Fibroblast of skin of back (primary cell): ENCODE results near the gene ZCCHC24. TPM values are rescaled to one million over a fixed set of nuclear protein-coding genes. Genes with fewer than 3 reads are reported as not detected.

Experiments
- DNase-seq: peaks from one replicate; pipeline ENCODE4 v3.0.0-alpha.2; 2013
- polyA plus RNA-seq, 2 experiments: library from polyadenylated mRNA; unstranded; fragments of 120-200 nt; gene quantifications; one replicate each; pipeline ENCODE4 v1.2.1, GENCODE V29; 2013; ENCODE audit not compliant: insufficient read length in 2 of 2

Gene ZCCHC24
- polyA plus RNA-seq (2013, experiment 1 of 2; ENCODE audit: insufficient read length): 45.0 TPM
- polyA plus RNA-seq (2013, experiment 2 of 2; ENCODE audit: insufficient read length): 55.9 TPM

- DNase-seq: peak; percentile 100
These were observed at the start of gene ZCCHC24 for GRCh38 chr10:79445161-79445976. ZCCHC24 (minus strand) TSS chr10:79445624; CDS start chr10:79445440, 184 bp downstream.

GRCh38 chr10:79493806-79494205 is 48.4 kb upstream of the ZCCHC24 start:
- no peak for DNase-seq

DNA sequence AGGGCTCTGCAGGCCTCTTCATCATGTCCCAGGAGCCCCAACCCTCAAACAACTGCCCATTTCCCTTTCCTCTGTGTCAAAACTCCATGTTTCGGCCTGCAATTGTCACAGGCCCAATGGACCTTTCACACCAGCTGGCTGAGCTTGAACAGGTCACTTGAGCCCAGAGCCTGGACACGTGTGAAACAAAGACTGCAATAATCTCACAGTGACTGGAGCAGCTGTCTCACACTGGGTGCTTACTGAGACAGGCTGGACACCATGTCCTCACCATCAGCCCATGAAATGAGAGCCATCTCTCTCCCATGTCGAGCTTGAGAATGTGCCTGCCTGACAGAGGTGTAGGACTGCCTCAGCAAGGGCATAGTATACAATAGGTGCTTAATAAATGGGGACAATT is 47.4 kb upstream of the ZCCHC24 start:
- DNase-seq: no peak

GRCh38 chr10:79492256-79492655 is 46.8 kb upstream of the ZCCHC24 start:
- no peak for DNase-seq

DNA sequence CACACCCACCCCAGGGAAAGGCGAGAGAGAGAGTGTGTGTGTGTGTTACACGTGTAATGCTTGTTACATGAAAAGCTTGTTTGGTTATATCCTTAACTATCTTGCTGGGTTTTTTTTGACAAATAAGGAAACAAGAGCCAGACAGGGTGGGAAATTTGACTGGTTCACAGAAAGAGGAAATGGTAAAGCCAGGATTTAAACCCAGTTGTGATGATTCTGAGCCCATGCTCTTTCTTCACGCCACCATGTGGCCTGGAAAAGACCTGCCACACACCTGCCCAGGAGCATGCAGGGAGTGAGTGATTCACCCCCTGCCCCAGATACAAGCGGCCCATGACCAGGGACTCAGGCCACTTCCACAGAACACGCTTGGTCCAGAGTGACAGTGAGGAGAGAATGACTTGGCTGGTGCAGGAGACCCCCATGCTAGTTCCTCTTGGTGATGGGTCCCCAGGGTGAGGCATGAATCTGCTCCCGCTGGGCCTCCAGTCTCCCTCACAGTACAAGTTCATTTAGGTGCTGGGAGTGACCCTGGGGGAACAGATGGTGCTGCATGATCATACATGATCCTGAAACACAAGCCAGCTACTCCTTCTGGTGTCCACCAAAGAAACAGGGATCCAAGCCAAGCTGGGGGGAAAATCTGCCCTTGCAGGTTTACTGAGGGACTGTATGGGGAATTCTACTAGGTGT is 45.9 kb upstream of the ZCCHC24 start:
- DNase-seq: no peak

DNA sequence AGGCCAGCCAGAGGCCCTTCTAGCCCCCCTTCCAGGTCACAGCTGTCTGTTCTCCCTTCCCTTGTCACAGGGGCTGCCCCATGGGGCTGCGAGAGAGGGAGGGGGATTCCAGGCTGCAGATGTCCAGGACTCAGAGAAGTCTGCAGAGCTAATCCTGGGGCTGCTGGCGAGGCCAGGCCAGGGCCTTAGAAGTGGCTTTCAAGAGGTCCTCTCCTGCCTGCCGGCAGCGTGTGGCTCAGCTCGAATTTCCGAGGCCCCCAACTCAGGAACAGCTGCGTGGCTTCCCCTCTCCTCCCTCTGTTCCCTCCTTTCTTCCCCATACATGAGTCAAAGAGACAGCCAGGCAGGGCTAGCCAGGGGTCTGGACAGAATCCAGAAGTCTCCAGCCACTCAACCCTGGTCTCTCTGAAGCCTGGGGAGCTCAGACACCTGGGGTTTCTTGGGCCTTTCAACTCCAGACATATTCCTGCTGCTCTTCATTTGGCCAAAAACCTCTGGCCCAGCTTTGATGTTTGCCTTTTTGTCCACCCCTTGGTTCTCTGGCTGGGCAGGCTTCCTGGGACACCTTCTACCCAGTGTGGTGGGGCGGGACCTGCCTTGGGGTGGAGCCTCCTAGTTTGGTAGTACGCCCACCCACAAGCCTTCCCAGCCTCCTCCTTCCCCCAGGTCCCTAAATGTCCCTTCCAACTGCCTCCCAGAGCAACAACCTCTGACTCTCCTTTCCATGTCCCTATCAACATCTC is 45.1 kb upstream of the ZCCHC24 start:
- peak; percentile 43 for DNase-seq

DNA sequence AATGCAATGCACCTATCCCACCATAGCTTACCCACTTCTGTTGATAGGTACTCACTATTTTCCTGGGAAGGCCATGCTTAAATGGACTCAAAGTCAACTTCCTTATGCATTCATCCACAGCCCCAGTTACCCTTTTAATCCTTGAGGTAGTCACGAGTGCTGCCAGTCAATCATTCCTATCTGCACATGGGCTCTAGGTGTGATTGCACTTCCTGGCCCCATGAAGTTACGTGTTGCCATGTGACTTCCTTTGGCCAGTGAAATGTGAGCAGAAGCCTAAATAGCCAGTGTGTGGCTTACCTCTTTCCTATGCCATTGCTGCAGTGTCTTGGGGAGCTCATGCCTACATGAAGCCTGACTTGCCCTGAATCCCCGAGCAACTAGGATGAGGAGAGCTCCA is 43.4 kb upstream of the ZCCHC24 start:
- DNase-seq: no peak

GRCh38 chr10:79488336-79488735 is 42.9 kb upstream of the ZCCHC24 start:
- DNase-seq: peak; percentile 95

DNA sequence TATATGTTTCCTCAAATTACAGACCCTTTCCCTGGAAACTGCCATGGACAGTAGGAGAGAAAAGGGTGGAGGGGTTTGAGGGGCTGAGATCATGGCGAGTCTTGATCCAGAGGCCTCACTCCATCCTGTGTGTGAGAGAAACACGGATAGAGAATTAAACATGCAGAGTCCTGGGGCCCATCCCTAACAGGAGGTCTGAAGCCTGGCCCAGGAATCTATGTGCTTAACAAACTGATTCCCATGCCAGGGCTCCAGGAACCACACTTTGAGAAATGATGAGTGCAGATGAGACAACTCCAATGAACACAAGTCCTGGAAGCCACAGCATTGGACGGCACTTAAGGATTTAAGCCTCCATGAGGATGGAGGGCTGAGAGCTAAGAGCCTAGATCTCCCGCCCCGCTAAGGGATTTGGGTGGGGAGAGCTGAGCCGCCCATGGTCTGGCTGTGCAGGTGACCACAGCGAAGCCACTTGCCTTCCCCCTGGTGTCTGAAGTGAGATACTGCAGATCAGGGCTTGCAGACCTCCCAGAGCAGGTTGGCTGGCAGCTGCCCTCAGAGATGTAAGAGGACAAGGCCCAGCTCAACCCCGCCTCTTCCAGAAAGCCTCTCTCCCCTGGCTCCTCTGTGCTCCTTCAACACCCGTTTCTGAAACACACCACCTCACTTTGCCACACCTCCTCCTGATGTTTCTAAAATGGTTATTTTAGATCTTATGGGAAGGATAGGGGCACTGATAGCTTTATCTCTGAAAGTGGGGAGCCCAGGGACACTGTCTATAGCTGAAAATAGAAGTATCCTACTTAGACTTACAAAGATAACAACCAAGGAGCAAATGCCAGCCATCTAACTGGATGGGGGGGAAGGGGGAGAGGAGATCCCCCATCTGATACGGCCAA is 42.1 kb upstream of the ZCCHC24 start:
- DNase-seq: peak; percentile 62

- DNase-seq: no peak
These were observed 39.1 kb upstream of the ZCCHC24 start for GRCh38 chr10:79484476-79484875.

DNA sequence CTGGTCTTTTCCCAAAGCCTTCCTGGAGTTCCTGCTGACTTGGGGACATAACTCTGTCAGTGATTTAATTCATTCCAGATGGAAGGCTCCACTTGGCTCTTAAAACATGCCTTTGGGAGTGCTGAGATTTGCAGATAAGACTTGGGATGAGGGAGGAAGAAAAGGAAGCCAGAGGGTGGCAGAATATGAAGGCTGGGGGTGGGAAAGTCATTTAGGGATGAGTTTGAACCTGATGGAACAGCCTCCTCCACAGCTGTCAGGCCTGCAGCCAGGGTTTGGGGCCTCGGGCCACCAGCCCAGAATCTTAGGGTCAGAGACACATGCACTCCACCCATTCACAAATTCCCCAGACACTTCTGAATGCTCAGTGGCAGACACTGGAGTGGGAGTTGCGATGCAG is 38.5 kb upstream of the ZCCHC24 start:
- DNase-seq: peak; percentile 91

GRCh38 chr10:79483299-79483698 is 37.9 kb upstream of the ZCCHC24 start:
- DNase-seq: no peak

DNA sequence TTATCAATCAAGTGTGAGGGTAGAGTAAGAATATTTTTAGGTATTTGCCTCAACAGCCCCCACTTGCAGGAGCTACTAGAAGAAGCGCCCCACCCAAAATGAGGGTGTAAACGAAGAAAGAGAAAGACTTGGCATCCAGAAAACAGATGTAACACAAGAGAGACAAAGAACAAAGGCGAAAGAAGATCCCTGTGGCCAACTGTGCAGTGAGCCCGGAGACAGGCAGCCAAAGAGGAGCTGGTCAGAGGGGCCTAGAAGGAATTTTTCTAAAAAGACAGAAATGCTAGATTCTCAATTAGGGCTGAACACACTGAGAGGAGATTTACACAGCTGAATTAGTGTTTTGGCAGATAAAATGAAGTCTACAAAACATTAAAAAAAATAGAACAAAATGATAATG is 37.3 kb upstream of the ZCCHC24 start:
- DNase-seq: no peak

GRCh38 chr10:79482304-79482703 is 36.9 kb upstream of the ZCCHC24 start:
- DNase-seq: peak; percentile 40

GRCh38 chr10:79479283-79479909 is 34.0 kb upstream of the ZCCHC24 start:
- DNase-seq: no peak

DNA sequence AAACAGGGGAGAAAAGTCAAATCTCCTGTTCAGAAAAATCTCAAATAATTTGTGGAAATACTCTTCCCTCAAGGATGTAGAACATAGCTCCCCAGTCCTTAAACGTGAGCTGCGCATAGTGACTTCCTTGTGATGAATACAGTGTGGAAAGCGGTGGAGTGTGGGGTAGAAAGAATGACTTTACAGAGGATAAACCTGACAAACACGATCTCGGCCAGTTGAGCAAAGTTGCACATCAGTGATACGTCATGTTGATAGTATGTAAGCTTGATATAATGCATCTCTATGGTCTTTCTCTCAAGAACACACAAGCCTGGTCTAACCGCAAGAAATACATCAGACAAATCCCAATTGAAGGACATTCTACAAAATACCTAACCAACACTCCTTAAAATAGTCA is 32.0 kb upstream of the ZCCHC24 start:
- no peak for DNase-seq

DNA sequence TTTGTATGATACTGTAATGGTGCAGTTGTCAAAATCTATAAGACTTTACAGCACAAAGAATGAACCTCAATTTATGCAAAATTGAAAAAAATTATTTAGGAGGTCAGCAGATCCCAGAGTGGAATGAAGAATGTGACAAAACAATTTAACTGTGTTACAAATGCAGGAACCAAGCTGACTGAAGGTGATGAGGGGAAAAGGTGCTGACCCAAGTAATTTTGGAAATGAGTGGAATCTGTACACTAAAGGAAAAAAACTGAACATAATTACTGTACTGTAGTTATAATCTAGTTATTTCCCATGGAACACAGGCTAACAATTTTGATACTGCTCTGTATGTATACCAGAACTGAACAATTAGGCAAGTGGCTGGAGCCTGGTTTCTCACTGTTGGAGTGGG is 31.2 kb upstream of the ZCCHC24 start:
- DNase-seq: no peak

DNA sequence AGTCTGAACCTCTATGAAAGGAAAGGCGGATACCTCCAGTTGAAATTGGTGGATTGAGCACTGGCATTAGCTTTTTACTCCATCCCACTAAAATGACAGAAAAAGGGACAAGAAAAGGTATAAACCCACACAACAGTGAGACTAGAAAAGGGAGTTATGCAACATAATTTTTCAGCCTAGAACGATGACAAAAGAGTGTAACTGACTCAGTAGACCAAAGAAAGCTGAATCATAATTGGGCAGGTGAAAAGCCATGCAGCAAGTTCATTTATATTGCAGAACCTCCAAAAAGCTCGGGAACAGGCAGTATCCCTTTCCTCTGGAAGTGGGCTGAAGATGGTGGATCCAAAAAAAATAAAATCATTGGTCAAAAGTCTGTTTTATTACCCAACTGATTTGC is 30.5 kb upstream of the ZCCHC24 start:
- no peak for DNase-seq

- no peak for DNase-seq
These were observed 29.8 kb upstream of the ZCCHC24 start for GRCh38 chr10:79475119-79475653.

DNA sequence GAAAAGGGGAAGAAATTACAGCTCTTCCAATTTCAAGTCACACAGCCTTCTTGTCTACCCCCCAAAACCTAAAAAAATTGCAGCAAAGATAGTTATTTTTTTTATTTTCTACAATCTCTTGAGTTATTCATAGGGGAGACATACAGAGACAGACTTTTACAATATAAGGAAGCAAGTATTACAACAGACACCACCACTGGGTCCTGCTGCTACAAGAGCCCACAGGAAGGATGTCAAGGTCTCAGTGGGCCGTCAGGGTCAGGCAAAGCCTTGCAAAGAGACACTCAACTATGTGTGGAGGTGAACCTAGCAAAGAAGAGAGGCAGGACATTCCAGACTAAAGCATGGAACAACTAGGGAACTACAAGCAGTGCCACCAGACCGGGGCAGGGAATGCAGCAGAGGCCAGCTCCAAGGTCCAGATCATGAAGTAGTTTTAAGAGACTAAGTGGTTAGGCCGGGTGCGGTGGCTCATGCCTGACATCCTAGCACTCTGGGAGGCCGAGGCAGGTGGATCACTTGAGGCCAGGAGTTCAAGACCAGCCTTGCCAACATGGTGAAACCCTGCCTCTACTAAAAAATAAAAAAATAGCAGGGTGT is 28.2 kb upstream of the ZCCHC24 start:
- DNase-seq: no peak

DNA sequence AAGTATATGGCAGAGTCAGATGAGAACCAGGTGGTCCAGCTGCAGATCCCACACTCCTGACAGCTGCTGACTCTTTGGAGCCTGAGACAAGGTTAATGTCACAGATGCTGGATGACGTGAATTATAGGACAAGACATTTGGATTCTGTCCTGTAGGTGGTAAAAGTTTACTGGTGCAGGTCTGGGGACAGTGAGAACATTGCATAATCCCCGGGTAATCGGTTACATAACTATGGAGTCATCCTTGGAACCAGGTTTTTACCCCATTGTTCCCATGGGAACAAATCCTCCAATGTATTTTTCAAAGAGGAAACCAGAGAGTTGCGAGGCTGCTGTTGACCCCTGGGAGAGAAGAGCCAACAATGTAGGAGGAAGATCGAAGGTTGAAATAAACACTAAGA is 27.5 kb upstream of the ZCCHC24 start:
- no peak for DNase-seq
